Activated CD4-positive, alpha-beta T cell treated with anti-CD3 and anti-CD28 coated beads, Interleukin-2, amount 10 ng/mL, durations not matched to agents 7 days and 5 days (primary cell): ENCODE data around the gene DDIAS. TPM values are rescaled to one million over a fixed set of nuclear protein-coding genes. Genes with fewer than 3 reads are reported as not detected.
"Not testable (repeated sequence)": the region's sequence is repeated elsewhere in the genome, so short reads cannot be mapped to it uniquely, and the experiment has no call there.

Source experiments
- CTCF ChIA-PET: fragments of 350-600 bp; sonication (Branson Sonifier 250); formaldehyde crosslinking; loops from one replicate; lab custom pipeline; 2021; ENCODE audit warnings: antibody characterized with exemption; lab: Charles Lee
- POLR2A ChIA-PET: fragments of 350-600 bp; sonication (Branson Sonifier 250); formaldehyde crosslinking; loops from one replicate; lab custom pipeline; 2021; ENCODE audit warnings: antibody characterized with exemption; lab: Charles Lee
- DNase-seq: peaks from one replicate; pipeline ENCODE4 v3.0.0-alpha.2; 2020
- H3K27ac Mint-ChIP-seq: one replicate; pipeline ENCODE4 v1.8.0; 2021; ENCODE audit warnings: mild to moderate bottlenecking, moderate library complexity, mixed read lengths
- H3K27me3 Mint-ChIP-seq: one replicate; pipeline ENCODE4 v1.8.0; 2021; ENCODE audit warnings: mixed read lengths
- H3K36me3 Mint-ChIP-seq: one replicate; pipeline ENCODE4 v1.8.0; 2021; ENCODE audit warnings: low read depth, mixed read lengths
- H3K4me1 Mint-ChIP-seq: one replicate; pipeline ENCODE4 v1.8.0; 2021; ENCODE audit warnings: mixed read lengths
- H3K4me3 Mint-ChIP-seq: one replicate; pipeline ENCODE4 v1.8.0; 2021; ENCODE audit warnings: mild to moderate bottlenecking, moderate library complexity, mixed read lengths
- H3K9me3 Mint-ChIP-seq: one replicate; pipeline ENCODE4 v1.8.0; 2021; ENCODE audit warnings: mixed read lengths
- total RNA-seq, 2 experiments: library from RNA; stranded (reverse); gene quantifications; one replicate each; pipeline ENCODE4 v1.2.3, GENCODE V29; 2021

DDIAS gene, protein sequence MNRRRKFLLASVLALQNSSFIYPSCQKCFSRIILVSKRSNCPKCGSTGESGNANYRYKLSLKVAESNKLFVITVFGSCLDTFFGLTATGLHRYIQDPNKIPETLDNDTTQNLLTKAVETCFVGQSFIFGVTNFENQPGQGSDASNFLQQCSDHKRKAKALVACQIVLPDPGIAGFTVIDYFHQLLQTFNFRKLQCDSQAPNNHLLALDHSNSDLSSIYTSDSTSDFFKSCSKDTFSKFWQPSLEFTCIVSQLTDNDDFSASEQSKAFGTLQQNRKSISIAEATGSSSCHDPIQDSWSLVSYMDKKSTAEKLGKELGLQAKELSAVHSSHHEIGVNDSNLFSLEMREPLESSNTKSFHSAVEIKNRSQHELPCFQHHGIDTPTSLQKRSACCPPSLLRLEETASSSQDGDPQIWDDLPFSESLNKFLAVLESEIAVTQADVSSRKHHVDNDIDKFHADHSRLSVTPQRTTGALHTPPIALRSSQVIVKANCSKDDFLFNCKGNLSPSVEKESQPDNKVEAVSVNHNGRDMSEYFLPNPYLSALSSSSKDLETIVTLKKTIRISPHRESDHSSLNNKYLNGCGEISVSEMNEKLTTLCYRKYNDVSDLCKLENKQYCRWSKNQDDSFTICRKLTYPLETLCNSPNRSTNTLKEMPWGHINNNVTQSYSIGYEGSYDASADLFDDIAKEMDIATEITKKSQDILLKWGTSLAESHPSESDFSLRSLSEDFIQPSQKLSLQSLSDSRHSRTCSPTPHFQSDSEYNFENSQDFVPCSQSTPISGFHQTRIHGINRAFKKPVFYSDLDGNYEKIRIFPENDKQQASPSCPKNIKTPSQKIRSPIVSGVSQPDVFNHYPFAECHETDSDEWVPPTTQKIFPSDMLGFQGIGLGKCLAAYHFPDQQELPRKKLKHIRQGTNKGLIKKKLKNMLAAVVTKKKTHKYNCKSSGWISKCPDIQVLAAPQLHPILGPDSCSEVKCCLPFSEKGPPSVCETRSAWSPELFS
- 10 to 100 TPM; 14.7 to 14.8 TPM for total RNA-seq

DNA sequence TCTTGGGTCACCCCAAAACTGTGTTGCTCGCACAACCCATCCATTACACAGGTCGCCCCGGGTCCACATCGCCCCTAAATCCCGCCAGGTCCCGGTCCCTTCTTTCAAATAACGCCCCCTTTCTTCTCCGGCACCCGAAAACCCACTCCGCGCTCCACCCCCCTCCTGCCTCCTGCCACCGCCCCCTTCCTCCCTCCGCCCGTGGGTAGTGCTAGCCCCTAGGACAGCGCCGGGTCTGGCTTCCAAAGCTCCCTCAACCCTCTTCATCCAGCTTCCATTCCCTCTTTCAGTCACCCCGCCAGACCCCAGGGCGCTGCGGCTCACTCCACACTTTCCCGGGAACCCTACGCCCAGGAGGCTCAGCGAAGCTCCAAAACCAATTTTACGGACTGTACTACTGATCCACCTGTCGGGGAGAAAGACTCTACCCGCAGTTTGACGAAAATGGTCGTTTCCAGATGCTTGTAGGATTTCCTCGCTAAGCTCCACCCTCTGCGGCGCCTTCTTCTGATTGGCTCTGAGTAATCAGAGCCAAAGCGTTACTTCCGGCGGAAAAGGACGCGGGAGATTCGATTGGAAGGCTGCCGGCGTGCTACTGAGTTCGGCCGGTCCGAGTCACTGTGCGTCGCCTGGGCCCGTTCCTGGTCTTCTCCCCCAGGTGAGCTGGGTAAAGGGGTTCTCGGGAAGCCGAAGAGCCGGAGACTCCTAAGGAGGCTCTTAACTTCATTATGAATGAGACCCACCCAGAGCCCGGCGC is at the start of gene DDIAS:
Gene DDIAS, plus strand, starts transcription at position 572 of the 757 bp plus-strand sequence. CDS start 13,003 bp downstream, outside the sequence.
- Mint-ChIP-seq H3K27me3 (no peaks in the 10 kb centered on the region), H3K9me3 (no peaks in the 10 kb centered on the region), H3K4me1 (peaks cover 49% of the 10 kb centered on the region), H3K27ac (peak within 1 kb of the TSS; percentile 98), H3K36me3 (peaks cover 2% of the 10 kb centered on the region), H3K4me3 (peak within 1 kb of the TSS; percentile 96)
- POLR2A ChIA-PET = interaction anchor here (0.7 to 1.1 kb wide), 2 partner anchors 256 to 400 kb away, joined by 3 to 5 read pairs; partner anchors contain the start of gene PCF11
- CTCF ChIA-PET = interaction anchor here (0.8 to 2.7 kb wide), 6 partner anchors 9 to 349 kb away, joined by 3 to 9 read pairs (median 6); no protein-coding TSS in a partner anchor
- peak; percentile 98 for DNase-seq

DNA sequence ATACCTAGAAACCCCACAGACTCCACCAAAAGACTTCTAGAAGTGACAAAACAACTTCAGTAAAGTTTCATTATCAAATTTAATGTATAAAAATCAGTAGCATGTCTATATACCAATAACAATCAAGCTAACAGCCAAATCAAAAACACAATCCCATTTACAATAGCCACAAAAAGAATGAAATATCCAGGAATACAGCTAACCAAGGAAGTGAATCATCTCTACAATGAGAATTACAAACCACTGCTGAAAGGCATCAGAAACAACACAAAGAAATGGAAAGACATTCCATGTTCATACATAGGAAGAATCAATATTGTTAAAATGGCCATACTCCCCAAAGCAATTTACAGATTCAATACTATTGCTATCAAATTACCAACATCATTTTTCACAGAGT is 47.3 kb upstream of the DDIAS start:
- Mint-ChIP-seq H3K27ac (no peak overlapping the region), H3K36me3 (no peaks in the 10 kb centered on the region), H3K4me1 (peaks cover 4% of the 10 kb centered on the region), H3K9me3 (no peaks in the 10 kb centered on the region), H3K4me3 (no peak overlapping the region), H3K27me3 (no peaks in the 10 kb centered on the region)
- no peak for DNase-seq
- ChIA-PET CTCF (no interaction called here), POLR2A (no interaction called here)

DNA sequence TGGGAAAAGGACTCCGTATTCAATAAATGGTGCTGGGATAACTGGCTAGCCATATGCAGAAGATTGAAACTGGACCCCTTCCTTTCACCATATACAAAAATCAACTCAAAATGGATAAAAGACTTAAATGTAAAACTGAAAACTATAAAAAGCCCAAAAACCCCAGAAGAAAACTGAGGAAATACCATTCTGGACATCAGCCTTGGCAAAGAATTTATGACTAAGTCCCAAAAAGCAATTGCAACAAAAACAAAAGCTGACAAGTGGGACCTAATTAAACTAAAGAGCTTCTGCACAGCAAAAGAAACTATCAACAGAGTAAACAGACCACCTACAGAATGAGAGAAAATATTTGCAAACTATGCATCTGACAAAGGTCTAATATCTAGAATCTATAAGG is 46.6 kb upstream of the DDIAS start:
- CTCF ChIA-PET, DNase-seq, POLR2A ChIA-PET, H3K9me3 Mint-ChIP-seq, H3K4me1 Mint-ChIP-seq, H3K36me3 Mint-ChIP-seq, H3K4me3 Mint-ChIP-seq, H3K27ac Mint-ChIP-seq, H3K27me3 Mint-ChIP-seq: not testable (repeated sequence)

DNA sequence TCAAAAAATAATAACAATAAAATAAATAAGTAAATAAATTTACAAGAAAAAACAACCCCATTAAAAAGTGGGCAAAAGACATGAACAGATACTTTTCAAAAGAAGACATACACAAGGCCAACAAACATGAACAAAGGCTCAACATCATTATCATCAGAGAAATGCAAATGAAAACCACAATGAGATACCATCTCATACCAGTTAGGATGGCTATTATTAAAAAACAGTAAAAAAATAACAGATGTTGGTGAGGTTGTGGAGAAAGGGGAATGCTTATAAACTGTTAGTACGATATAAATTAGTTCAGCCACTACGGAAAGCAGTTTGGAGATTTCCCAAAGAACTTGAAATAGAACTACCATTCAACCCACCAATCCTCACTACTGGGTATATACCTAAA is 45.9 kb upstream of the DDIAS start:
- H3K27me3 Mint-ChIP-seq = no peaks in the 10 kb centered on the region
- no peaks in the 10 kb centered on the region for H3K36me3 Mint-ChIP-seq
- POLR2A ChIA-PET = no interaction called here
- no peaks in the 10 kb centered on the region for H3K9me3 Mint-ChIP-seq
- peaks cover 4% of the 10 kb centered on the region for H3K4me1 Mint-ChIP-seq
- H3K27ac Mint-ChIP-seq = no peak overlapping the region
- no peak for DNase-seq
- CTCF ChIA-PET = no interaction called here
- no peak overlapping the region for H3K4me3 Mint-ChIP-seq

DNA sequence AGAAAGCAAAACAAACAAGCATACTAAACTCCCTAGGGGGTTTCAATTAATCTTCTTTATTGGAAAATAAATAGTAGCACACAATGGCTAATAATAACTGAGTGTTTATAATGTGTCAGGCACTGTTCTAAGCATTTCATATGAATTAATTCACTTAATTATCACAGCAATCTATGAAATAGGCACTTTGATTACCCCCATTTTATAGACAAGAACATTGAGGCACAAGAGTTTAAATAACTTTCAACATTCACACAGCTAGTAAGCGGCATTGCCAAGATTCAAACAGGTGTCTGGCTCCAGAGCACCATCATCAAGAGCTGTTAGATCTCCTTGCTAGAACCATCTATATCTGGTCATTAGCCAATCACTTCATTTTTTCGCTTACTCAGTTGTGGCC is 44.4 kb upstream of the DDIAS start:
- POLR2A ChIA-PET = no interaction called here
- CTCF ChIA-PET = interaction anchor here (0.9 kb wide), 1 partner anchor 174 kb away, joined by 3 read pairs; no protein-coding TSS in a partner anchor
- Mint-ChIP-seq H3K27ac (no peak overlapping the region), H3K4me3 (no peak overlapping the region), H3K9me3 (no peaks in the 10 kb centered on the region), H3K27me3 (no peaks in the 10 kb centered on the region), H3K36me3 (no peaks in the 10 kb centered on the region), H3K4me1 (peaks cover 4% of the 10 kb centered on the region)
- DNase-seq = no peak

DNA sequence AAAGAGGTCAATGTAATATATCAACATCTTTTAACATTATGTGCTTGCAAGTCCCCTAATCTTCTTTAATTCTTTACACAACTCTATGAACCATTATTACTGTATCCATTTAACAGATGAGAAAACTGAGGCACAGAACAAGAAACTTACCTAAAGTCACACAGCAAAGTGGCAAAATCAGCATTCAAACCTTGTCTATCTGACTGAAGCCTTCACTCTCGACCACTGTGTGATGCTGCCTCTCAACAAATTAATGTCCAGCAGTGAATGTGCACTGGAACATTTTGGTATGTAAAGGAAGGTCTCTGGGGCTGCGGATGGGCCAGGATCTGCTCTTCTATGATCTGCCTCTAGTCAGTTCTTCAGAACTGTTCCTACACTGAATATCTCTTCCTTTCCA is 43.4 kb upstream of the DDIAS start:
- no peak overlapping the region for H3K4me3 Mint-ChIP-seq
- peaks cover 4% of the 10 kb centered on the region for H3K4me1 Mint-ChIP-seq
- no peaks in the 10 kb centered on the region for H3K9me3 Mint-ChIP-seq
- CTCF ChIA-PET = no interaction called here
- H3K27ac Mint-ChIP-seq = no peak overlapping the region
- DNase-seq = no peak
- peaks cover under 1% of the 10 kb centered on the region for H3K27me3 Mint-ChIP-seq
- POLR2A ChIA-PET = no interaction called here
- H3K36me3 Mint-ChIP-seq = no peaks in the 10 kb centered on the region

DNA sequence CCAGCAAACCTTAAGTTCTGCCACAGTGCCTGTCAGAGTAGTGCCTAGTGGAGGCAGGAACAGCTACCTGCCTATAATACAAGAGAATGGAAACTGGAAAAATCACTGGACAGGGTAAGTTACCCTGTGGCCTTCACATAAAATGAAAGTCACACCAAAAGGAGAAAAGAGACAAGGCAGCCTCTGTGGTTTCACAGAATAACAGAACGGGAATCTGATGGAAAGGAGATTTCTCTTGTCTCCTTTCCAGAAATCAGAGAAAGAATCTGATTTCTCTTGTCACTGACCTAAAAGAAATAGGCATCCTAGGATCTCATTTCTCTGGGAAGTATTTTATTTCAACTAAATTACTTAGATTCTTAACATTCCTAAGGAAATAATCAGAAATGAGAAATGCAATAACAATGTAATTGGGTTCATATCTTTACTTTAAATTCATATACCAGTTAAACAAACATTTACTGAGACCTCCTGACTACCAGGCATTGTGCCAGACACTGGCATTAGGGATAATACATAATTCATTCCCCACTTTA is 42.9 kb upstream of the DDIAS start:
- H3K36me3 Mint-ChIP-seq = no peaks in the 10 kb centered on the region
- no peak overlapping the region for H3K27ac Mint-ChIP-seq
- no peak for DNase-seq
- no peak overlapping the region for H3K4me3 Mint-ChIP-seq
- peaks cover 4% of the 10 kb centered on the region for H3K27me3 Mint-ChIP-seq
- CTCF ChIA-PET = no interaction called here
- POLR2A ChIA-PET = no interaction called here
- H3K9me3 Mint-ChIP-seq = no peaks in the 10 kb centered on the region
- peaks cover 4% of the 10 kb centered on the region for H3K4me1 Mint-ChIP-seq

DNA sequence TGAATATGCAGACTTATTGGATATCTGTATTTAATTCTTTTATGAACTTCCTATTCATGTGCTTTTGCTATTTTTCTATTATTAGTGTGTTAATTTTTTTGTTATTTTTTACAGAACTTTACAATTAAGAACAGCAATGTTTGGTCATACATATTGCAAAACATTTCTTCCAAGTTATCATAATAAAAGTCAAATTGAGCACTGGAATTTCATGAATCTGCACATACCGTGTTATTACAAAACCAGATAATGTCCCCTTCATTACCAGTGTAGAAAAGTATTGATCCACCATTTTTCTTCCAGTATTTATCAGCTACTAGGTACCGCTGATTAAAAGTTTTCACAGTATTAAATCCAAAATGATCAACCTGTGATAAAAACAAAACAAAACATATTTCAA is 41.8 kb upstream of the DDIAS start:
- no peak for DNase-seq
- CTCF ChIA-PET = no interaction called here
- Mint-ChIP-seq H3K36me3 (no peaks in the 10 kb centered on the region), H3K9me3 (no peaks in the 10 kb centered on the region), H3K27me3 (peaks cover 4% of the 10 kb centered on the region), H3K4me3 (no peak overlapping the region), H3K4me1 (no peaks in the 10 kb centered on the region), H3K27ac (no peak overlapping the region)
- POLR2A ChIA-PET = no interaction called here

DNA sequence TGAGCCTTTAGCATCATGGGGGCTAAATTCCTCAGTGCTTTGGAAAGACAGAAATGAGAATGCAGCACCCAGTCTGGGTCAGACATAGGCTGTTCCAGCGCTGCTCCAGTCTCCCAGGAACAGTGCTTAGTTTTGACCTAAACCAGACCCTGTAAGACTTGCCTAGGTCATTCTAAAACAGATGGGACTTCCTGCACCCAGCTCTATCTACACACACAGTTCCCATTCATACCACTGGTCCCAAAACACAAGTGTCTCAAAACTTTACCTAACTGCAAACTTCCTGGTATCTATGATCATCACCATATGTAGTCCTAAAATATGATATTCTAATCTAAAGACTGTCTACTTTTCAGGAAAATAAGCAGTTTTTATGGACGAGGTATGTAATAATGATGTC is 39.2 kb upstream of the DDIAS start:
- Mint-ChIP-seq H3K4me1 (peaks cover 3% of the 10 kb centered on the region), H3K9me3 (no peaks in the 10 kb centered on the region), H3K4me3 (no peak overlapping the region), H3K36me3 (no peaks in the 10 kb centered on the region), H3K27ac (no peak overlapping the region), H3K27me3 (peaks cover 6% of the 10 kb centered on the region)
- ChIA-PET POLR2A (no interaction called here), CTCF (no interaction called here)
- DNase-seq = no peak

DNA sequence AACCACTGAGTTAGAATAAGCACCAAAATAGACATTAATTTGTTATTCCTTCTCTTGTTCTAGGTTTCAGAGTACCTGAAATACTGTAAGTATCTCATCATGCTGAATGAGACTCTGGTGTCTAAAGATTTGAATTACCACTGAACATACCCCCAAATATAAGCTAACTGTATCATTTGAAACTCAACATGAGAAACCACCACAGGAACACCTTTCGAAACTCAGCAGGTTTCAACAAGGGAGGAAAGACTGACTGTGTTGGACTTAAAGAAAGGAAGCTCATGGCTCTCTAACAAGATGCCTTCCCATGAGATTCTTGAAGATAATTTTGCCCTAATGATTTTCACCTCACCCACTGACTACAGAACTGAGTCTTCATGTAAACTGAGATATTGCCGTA is 38.3 kb upstream of the DDIAS start:
- Mint-ChIP-seq H3K9me3 (no peaks in the 10 kb centered on the region), H3K36me3 (no peaks in the 10 kb centered on the region), H3K4me3 (no peak overlapping the region), H3K4me1 (peaks cover 7% of the 10 kb centered on the region), H3K27ac (no peak overlapping the region), H3K27me3 (peaks cover 7% of the 10 kb centered on the region)
- DNase-seq = no peak
- CTCF ChIA-PET = no interaction called here
- POLR2A ChIA-PET = no interaction called here

DNA sequence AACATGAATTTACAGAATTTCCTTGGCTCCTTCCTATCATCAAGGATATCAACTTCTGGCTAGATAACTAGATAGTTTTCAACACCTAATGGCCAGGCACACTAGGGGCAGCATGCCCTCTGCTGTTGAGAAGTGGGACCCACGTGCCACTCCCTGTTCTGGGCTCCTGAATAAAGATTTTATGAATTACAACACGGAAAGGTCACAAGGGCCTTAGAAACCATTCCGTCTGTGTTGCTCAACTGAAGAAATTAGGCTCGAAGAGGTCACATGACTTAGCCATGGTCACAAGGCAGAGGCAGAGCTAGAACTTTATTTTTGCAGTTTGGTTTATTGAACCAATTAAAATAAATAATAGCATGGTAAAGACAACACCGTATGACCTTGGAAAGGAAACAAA is 37.3 kb upstream of the DDIAS start:
- peak; percentile 31 for DNase-seq
- H3K27me3 Mint-ChIP-seq = peaks cover 7% of the 10 kb centered on the region
- ChIA-PET CTCF (no interaction called here), POLR2A (no interaction called here)
- no peak overlapping the region for H3K27ac Mint-ChIP-seq
- no peaks in the 10 kb centered on the region for H3K9me3 Mint-ChIP-seq
- no peaks in the 10 kb centered on the region for H3K36me3 Mint-ChIP-seq
- no peak overlapping the region for H3K4me3 Mint-ChIP-seq
- peaks cover 11% of the 10 kb centered on the region for H3K4me1 Mint-ChIP-seq

DNA sequence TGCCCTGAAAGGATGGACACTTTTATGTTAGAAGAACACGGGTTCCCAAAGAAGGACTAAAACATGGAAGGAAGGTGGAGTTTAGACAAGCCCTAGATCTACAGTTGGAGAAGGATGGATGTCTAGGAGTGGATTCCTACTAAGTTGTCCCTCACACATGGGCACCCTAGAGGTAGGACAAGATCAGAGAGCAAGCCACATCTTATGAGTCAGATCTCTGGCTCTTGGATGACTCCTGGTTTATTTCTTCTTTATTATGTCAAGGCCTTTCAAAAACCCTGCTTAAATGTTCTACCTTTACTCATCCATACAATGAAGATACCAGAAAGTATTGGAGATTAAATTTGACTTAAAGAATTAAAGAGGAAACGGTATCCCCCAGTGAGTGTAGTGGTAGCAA is 35.7 kb upstream of the DDIAS start:
- no peak for DNase-seq
- H3K27me3 Mint-ChIP-seq = peaks cover 7% of the 10 kb centered on the region
- POLR2A ChIA-PET = no interaction called here
- H3K9me3 Mint-ChIP-seq = no peaks in the 10 kb centered on the region
- H3K4me1 Mint-ChIP-seq = peaks cover 11% of the 10 kb centered on the region
- no peak overlapping the region for H3K27ac Mint-ChIP-seq
- H3K4me3 Mint-ChIP-seq = no peak overlapping the region
- CTCF ChIA-PET = no interaction called here
- H3K36me3 Mint-ChIP-seq = no peaks in the 10 kb centered on the region
